Ovary (tissue), 9 donors: Measurements from ENCODE around the gene NDE1. TPM values are rescaled to one million over a fixed set of nuclear protein-coding genes. Genes with fewer than 3 reads are reported as not detected.

Source experiments
- DNase-seq, 5 donors: peaks; one replicate each; pipeline ENCODE4 v3.0.0-alpha.2; 2019 to 2020
- H3K27ac ChIP-seq, 2 donors: fragments of 200-600 bp; one replicate each; pipeline versions ENCODE4 v1.5.1 to v1.8.0; 2019 to 2022
- H3K27me3 ChIP-seq: fragments of 200-600 bp; one replicate; pipeline ENCODE4 v1.8.0; 2022
- H3K36me3 ChIP-seq: fragments of 200-600 bp; sonication (generic); one replicate; pipeline ENCODE4 v1.5.1; 2019
- H3K4me1 ChIP-seq: one replicate; pipeline ENCODE4 v1.8.1; 2013; ENCODE audit warnings: mild to moderate bottlenecking, moderate library complexity; ENCODE audit not compliant: insufficient read depth
- H3K4me3 ChIP-seq: fragments of 200-600 bp; sonication (generic); one replicate; pipeline ENCODE4 v1.5.1; 2017
- H3K9me3 ChIP-seq, 2 donors: fragments of 200-600 bp in 1 of 2; sonication (generic) in 1 of 2; one replicate each; pipeline versions ENCODE4 v1.5.1 to v1.8.1; 2013 to 2019; ENCODE audit warnings: mild to moderate bottlenecking in 1 of 2, moderate library complexity in 1 of 2
- CTCF ChIP-seq, 3 donors: fragments of 450-650 bp in 2 of 3; fragments of 200-600 bp in 1 of 3; IDR thresholded peaks; one replicate each; pipeline versions ENCODE4 v1.5.1 to v1.8.0; 2016 to 2022; ENCODE audit warnings: antibody characterized with exemption in 3 of 3, mild to moderate bottlenecking in 1 of 3
- EP300 ChIP-seq: sonication (generic); formaldehyde crosslinking; IDR thresholded peaks from one replicate; pipeline ENCODE4 v1.6.1; 2017; ENCODE audit warnings: antibody characterized with exemption
- POLR2A ChIP-seq: fragments of 450-650 bp; IDR thresholded peaks from one replicate; pipeline ENCODE4 v1.6.1; 2017; ENCODE audit warnings: antibody characterized with exemption, mild to moderate bottlenecking, moderate library complexity
- WGBS, 3 donors: extraction: QIAGEN DNeasy Blood & Tissue Kit in 1 of 3; methylation state at CpG; one replicate each; pipeline versions ENCODE4 v1.1.5 to v1.1.7; 2013 to 2017; 5-methylcytosine and 5-hydroxymethylcytosine counted together
- intact Hi-C, 4 donors: fragments of 100-400 bp; cut with DNase I; formaldehyde crosslinking; loops; one replicate each; pipeline versions ENCODE4 v1.11.0 to v1.15.1; 2022 to 2023
- polyA plus RNA-seq, 2 donors: library from polyadenylated mRNA; stranded (reverse); fragments of 200-250 nt in 1 of 2; fragments of 350-450 nt in 1 of 2; fragmentation: Illumina TruSeq in 1 of 2; extraction: RNeasy Lipid Tissue Mini Kit (QIAGEN cat#74804) in 1 of 2; gene quantifications; one replicate each; pipeline ENCODE4 v1.2.3, GENCODE V29; 2013 to 2014
- total RNA-seq, 7 donors: library from RNA; depleted of rRNA in 2 of 7; stranded (reverse); fragments of >200 nt in 2 of 7; fragmentation: NEBNext Ultra II Directional in 3 of 7; extraction: Animal tissue kit (Norgen Biotek cat#: 25700) in 3 of 7; gene quantifications; one replicate each; pipeline versions ENCODE4 v1.1.0 to v1.2.4, GENCODE V29; 2016 to 2023
- donor health status: DM: no; HTN: no; CAD: no; lungs with moderate emphysema.
- donor health status: DM: no; HTN: no; CAD: no.
- donor health status: Bipolar disorder and iron deficiency.
- donor health status: DM: yes; HTN: yes; CAD: no.
- donor health status: DM: no; HTN: no; CAD: no.
- donor health status: DM: yes; HTN: yes; CAD: no.

NDE1 gene
- total and polyA plus RNA-seq, 9 donors: 9.8 to 31.9 (median 22.4) TPM

GRCh38 chr16:15742716-15743115, 92.7 kb downstream of the NDE1 start:
- intact Hi-C loops: no loop called here
- no peaks in the 10 kb centered on the region for H3K9me3 ChIP-seq
- TF ChIP-seq CTCF (IDR thresholded peaks at IDR 0.05): no peak
- H3K27me3 ChIP-seq: no peaks in the 10 kb centered on the region
- no peaks in the 10 kb centered on the region for H3K36me3 ChIP-seq
- H3K27ac ChIP-seq: no peak overlapping the region
- H3K4me3 ChIP-seq: no peak overlapping the region
- WGBS, 3 donors: 38 to 67% (median 40%) methylated on average over 2 of the region's 2 CpGs
- peaks cover 12% of the 10 kb centered on the region for H3K4me1 ChIP-seq
- no peak for DNase-seq

- no peaks in the 10 kb centered on the region for H3K9me3 ChIP-seq
- no peak for DNase-seq
- peaks cover 12% of the 10 kb centered on the region for H3K4me1 ChIP-seq
- WGBS, 3 donors: 13 to 48% (median 18%) methylated on average over 1 of the region's 1 CpG
- TF ChIP-seq CTCF (IDR thresholded peaks at IDR 0.05): no peak
- TF ChIP-seq POLR2A: no peak
- H3K36me3 ChIP-seq: no peaks in the 10 kb centered on the region
- H3K27ac ChIP-seq: no peak overlapping the region
- no peak overlapping the region for H3K4me3 ChIP-seq
- H3K27me3 ChIP-seq: no peaks in the 10 kb centered on the region
- intact Hi-C loops: no loop called here
Measured at GRCh38 chr16:15743657-15744056, 93.6 kb downstream of the NDE1 start.

- H3K27ac ChIP-seq: no peak overlapping the region
- WGBS, 3 donors: 94 to 97% (median 96%) methylated on average over 6 of the region's 6 CpGs
- no peaks in the 10 kb centered on the region for H3K27me3 ChIP-seq
- H3K4me3 ChIP-seq: no peak overlapping the region
- intact Hi-C loops: no loop called here
- H3K9me3 ChIP-seq: no peaks in the 10 kb centered on the region
- H3K4me1 ChIP-seq: peaks cover 10% of the 10 kb centered on the region
- no peak for DNase-seq
- TF ChIP-seq POLR2A (no peak), EP300 (no peak), CTCF (IDR thresholded peaks at IDR 0.05) (no peak)
- no peaks in the 10 kb centered on the region for H3K36me3 ChIP-seq
Measured at GRCh38 chr16:15746332-15746731, 96.3 kb downstream of the NDE1 start.

- no peaks in the 10 kb centered on the region for H3K36me3 ChIP-seq
- intact Hi-C loops: no loop called here
- no peak for DNase-seq
- no peaks in the 10 kb centered on the region for H3K27me3 ChIP-seq
- H3K27ac ChIP-seq: no peak overlapping the region
- 93 to 94% (median 93%) methylated on average over 14 of the region's 14 CpGs for WGBS, 3 donors
- no peak for TF ChIP-seq POLR2A
- no peak for TF ChIP-seq EP300
- no peak for TF ChIP-seq CTCF (IDR thresholded peaks at IDR 0.05)
- no peaks in the 10 kb centered on the region for H3K9me3 ChIP-seq
- H3K4me1 ChIP-seq: peaks cover 4% of the 10 kb centered on the region
- no peak overlapping the region for H3K4me3 ChIP-seq
Measured at GRCh38 chr16:15747937-15748336, 97.9 kb downstream of the NDE1 start.

GRCh38 chr16:15748654-15749053, 98.6 kb downstream of the NDE1 start:
- no peak overlapping the region for H3K27ac ChIP-seq
- H3K9me3 ChIP-seq: no peaks in the 10 kb centered on the region

More at GRCh38 chr16:15748654-15749053, 98.6 kb downstream of the NDE1 start:
- H3K27me3 ChIP-seq: no peaks in the 10 kb centered on the region
- 96 to 97% (median 97%) methylated on average over 2 of the region's 2 CpGs for WGBS, 3 donors
- intact Hi-C loops: no loop called here
- TF ChIP-seq CTCF (IDR thresholded peaks at IDR 0.05) (no peak), POLR2A (no peak)
- no peaks in the 10 kb centered on the region for H3K4me1 ChIP-seq
- no peaks in the 10 kb centered on the region for H3K36me3 ChIP-seq
- no peak overlapping the region for H3K4me3 ChIP-seq
- no peak for DNase-seq
